AG09319 (cell line): Measurements from ENCODE around the gene ALPL.
A peak's percentile ranks its signal among the peaks of the same experiment; 100 is the strongest.

Experiments
- DNase-seq: peaks from one replicate; pipeline ENCODE4 v3.0.0-alpha.2; 2010; ENCODE audit warnings: low read depth; ENCODE audit errors: extremely low read depth
- TF ChIP-seq, protein P1 (sequence below): IDR thresholded peaks from 2 replicates; pipeline ENCODE4 v1.5.1; 2011; ENCODE audit warnings: low read depth, mild to moderate bottlenecking, inconsistent platforms, low read length, moderate library complexity

Gene ALPL

GRCh38 chr1:21510113-21510493, 880 bp downstream of the ALPL start:
- DNase-seq: no peak
- TF ChIP-seq, protein P1, sequence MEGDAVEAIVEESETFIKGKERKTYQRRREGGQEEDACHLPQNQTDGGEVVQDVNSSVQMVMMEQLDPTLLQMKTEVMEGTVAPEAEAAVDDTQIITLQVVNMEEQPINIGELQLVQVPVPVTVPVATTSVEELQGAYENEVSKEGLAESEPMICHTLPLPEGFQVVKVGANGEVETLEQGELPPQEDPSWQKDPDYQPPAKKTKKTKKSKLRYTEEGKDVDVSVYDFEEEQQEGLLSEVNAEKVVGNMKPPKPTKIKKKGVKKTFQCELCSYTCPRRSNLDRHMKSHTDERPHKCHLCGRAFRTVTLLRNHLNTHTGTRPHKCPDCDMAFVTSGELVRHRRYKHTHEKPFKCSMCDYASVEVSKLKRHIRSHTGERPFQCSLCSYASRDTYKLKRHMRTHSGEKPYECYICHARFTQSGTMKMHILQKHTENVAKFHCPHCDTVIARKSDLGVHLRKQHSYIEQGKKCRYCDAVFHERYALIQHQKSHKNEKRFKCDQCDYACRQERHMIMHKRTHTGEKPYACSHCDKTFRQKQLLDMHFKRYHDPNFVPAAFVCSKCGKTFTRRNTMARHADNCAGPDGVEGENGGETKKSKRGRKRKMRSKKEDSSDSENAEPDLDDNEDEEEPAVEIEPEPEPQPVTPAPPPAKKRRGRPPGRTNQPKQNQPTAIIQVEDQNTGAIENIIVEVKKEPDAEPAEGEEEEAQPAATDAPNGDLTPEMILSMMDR: no peak

DNA sequence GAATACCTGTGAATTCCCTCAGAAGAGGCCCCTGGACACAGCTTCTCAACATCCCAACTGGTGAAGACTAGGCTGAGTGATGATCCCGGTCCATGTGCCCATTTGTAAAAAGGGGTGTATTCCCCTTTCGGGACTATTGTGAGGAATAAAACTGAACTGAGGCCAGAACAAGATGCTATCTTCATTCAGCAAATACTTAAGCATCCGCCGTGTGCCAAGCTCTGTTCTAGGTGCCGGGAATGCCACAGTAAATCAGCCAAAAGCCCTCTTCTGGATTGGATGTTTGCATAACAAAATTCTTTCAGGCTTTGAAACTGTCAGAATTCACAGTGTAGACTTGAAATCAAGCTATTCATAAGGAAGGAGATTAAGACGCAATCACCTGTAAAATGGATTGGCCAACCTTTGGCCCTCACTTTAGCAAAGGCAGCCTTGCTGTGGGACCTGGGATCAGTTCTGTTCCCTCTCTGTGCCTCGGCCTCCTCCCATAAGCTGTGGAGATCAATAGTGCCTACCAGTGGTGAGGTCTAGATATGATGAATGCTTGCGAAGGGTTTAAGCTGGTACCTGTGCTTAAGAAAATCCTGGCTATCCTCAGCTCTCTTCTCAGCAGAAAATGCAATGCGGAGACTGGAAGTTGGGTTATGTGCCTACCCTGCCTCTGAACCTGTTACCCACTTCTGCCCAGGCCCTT, 1.8 kb downstream of the ALPL start:
- no peak for DNase-seq
- TF ChIP-seq, protein P1: no peak

DNA sequence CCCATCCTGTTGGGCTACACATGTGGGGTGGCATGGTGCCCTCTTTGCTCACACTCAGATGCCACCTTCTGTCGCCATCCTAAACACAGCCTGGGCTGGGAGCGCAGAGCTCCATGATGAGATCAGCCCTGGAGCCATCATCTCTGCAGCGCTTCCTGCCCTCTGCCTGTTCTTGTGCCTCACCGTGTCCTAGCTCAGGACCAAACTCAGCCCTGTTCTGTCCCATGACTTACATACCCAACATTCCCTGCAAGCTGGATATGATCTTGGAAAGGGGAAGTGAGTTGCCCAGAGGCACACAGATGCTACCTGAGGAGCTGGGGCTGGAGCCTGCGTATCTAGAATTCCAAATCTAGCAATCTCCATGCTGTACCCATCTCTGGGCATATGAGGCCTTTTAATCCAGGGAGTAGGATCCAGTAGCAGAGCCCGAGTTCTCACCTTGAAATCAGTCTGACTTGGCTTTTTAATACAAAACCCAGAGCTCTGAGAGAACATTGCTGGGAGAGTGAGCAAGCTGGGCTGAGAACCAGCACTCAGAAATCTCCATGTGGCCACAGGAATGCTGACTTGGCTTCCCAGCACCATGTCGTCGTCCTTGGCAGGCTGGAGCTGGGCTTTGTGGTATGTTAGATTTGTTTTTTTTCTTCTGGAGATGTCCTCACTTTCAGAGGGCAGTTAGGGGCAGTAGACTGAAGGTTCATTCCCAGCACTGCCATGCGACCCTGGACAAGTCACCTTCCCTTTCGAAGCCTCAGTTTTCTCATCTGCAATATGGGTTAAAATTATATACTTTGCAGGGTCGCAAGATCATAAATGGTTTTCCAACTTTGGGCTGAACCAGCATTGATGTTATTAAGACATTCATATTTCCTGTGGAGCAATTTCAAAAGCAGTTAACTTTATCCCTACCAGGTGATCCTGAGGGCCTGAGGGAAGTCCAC, 2.6 kb downstream of the ALPL start:
- peak; percentile 89 for DNase-seq
- TF ChIP-seq, protein P1: no peak; the same call in 1 of the 2 replicates

DNA sequence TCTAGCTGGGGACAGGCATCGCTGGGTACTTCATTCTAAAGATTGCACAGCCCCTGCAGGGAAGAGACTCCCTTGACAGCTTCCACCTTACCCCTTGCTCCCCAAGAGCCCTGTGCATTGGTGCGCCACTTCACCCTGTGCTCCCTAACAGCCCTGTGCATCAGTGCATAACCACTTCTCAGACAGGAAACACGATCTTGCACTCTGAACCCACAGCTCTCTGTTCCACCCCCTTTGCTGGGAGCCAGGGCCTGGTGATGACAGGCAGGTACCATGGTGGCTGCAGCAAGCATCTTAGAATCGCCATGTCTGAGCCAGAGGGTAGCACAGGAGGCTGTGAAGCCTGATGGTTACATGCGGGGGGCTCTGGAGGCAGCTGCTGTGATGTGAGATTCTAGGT, 5.0 kb downstream of the ALPL start:
- TF ChIP-seq, protein P1: no peak
- no peak for DNase-seq

GRCh38 chr1:21517161-21517589, 8.0 kb downstream of the ALPL start:
- DNase-seq: no peak

DNA sequence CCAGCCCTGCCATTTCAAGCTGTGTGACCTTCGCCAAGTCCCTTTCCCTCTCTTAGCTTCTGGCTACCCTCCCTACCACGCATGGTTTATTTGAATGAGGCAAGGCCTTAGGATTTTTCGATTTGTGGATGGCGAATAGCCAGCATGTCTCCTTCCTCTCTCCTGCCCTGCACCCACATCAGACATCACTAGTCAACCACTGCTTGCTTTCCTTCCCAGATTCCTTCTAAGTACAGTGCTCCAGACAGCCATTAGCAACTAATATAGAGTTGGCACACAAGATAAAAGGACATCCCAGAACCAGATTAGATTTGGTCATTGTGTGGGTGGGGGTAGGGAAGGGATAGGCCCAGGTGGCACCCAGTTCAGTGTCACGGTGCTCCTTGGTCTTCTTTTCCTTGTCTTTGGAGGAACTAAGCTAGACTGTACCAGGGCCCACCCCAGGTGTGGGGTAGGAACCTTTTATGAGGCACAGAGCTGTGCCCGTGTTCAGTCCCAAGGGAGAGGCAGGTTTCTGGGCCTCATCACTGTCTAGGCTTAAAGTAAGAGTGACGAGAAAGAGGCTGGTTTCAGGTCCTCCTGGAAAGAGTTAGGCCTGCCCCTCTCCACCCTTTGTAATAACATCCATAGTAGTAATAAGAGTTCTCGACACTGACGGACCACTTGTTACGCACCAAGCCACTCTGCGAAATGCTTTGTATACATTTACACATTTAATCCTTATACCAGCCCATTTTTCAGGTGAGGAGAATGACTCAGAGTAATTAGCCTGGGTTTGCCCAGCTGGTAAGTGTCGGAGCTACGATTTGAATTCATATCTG, 8.6 kb downstream of the ALPL start:
- no peak for DNase-seq
- TF ChIP-seq, protein P1: no peak

More at GRCh38 chr1:21517161-21517589, 8.0 kb downstream of the ALPL start:
- TF ChIP-seq, protein P1: no peak
